IMR-90 (cell line): ENCODE measurements around the gene BZW2. TPM values are rescaled to one million over a fixed set of nuclear protein-coding genes. Genes with fewer than 3 reads are reported as not detected.

Experiments
- ATAC-seq: fragments of 200-7000 bp; cut with Tn5 transposase; 2 replicates; pipeline ENCODE4 v1.9.1; 2020; ENCODE audit warnings: low read depth, mild to moderate bottlenecking, moderate library complexity
- BruUV-seq: library from RNA; stranded (reverse); fragments of 400-500 nt; replicated peaks from 2 replicates; lab custom pipeline; 2021; lab: Mats Ljungman, UMichigan
- CTCF ChIA-PET: fragments of 300-600 bp; formaldehyde crosslinking; extraction: SDS; loops from one replicate; lab custom pipeline; 2021; ENCODE audit warnings: antibody characterized with exemption; lab: Yijun Ruan, JAX
- POLR2A ChIA-PET: fragments of 300-600 bp; sonication (Branson Sonifier 250); formaldehyde crosslinking; loops from one replicate; lab custom pipeline; 2022; ENCODE audit warnings: antibody characterized with exemption; ENCODE audit not compliant: unreplicated experiment; lab: Charles Lee
- DNase-seq: peaks from one replicate; pipeline ENCODE4 v3.0.0; 2013
- H2AFZ ChIP-seq: replicated peaks from 2 replicates; pipeline ENCODE3; 2013; ENCODE audit warnings: low read length, mild to moderate bottlenecking; ENCODE audit not compliant: poor library complexity
- H2AK5ac ChIP-seq: 2 replicates; pipeline ENCODE4 v1.6.1; 2013; ENCODE audit warnings: low read depth, low read length, inconsistent platforms
- H2AK9ac ChIP-seq: replicated peaks from 2 replicates; pipeline ENCODE3; 2013; ENCODE audit warnings: mild to moderate bottlenecking, low read depth, low read length, moderate library complexity; ENCODE audit not compliant: poor library complexity
- H2BK120ac ChIP-seq: 2 replicates; pipeline ENCODE4 v1.6.1; 2013; ENCODE audit warnings: low read depth, low read length, inconsistent platforms
- H2BK15ac ChIP-seq: 3 replicates; pipeline ENCODE4 v1.6.1; 2013; ENCODE audit warnings: low read depth, low read length, inconsistent platforms
- H2BK20ac ChIP-seq: 2 replicates; pipeline ENCODE4 v1.6.1; 2013; ENCODE audit warnings: low read depth, mild to moderate bottlenecking, inconsistent platforms, low read length, moderate library complexity
- H2BK5ac ChIP-seq: 2 replicates; pipeline ENCODE4 v1.6.1; 2013; ENCODE audit warnings: mild to moderate bottlenecking, low read depth, low read length, inconsistent platforms; ENCODE audit not compliant: poor library complexity, severe bottlenecking
- H3K14ac ChIP-seq: replicated peaks from 2 replicates; pipeline ENCODE4 v1.6.1; 2013; ENCODE audit warnings: low read depth, low read length, inconsistent platforms
- H3K18ac ChIP-seq: 2 replicates; pipeline ENCODE4 v1.6.1; 2013; ENCODE audit warnings: low read depth, low read length, control low read depth
- H3K23ac ChIP-seq: 2 replicates; pipeline ENCODE4 v1.6.1; 2013; ENCODE audit warnings: low read depth, low read length, inconsistent platforms
- H3K27ac ChIP-seq: 2 replicates; pipeline ENCODE4 v1.5.1; 2013; ENCODE audit warnings: mild to moderate bottlenecking, control low read depth, low read length; ENCODE audit not compliant: insufficient read depth
- H3K27me3 ChIP-seq: 2 replicates; pipeline ENCODE4 v1.6.1; 2013; ENCODE audit warnings: low read length; ENCODE audit not compliant: control insufficient read depth, insufficient read depth
- H3K36me3 ChIP-seq: 2 replicates; pipeline ENCODE4 v1.6.1; 2013; ENCODE audit warnings: low read length, mixed read lengths; ENCODE audit not compliant: control insufficient read depth, insufficient read depth
- H3K4ac ChIP-seq: 2 replicates; pipeline ENCODE4 v1.6.1; 2013; ENCODE audit warnings: low read depth, low read length, inconsistent platforms
- H3K4me1 ChIP-seq: 2 replicates; pipeline ENCODE4 v1.6.1; 2013; ENCODE audit warnings: low read length, mixed read lengths; ENCODE audit not compliant: control insufficient read depth, insufficient read depth
- H3K4me2 ChIP-seq: 2 replicates; pipeline ENCODE4 v1.6.1; 2013; ENCODE audit warnings: low read depth, mild to moderate bottlenecking, control low read depth, low read length, moderate library complexity
- H3K4me3 ChIP-seq: 2 replicates; pipeline ENCODE4 v1.5.1; 2013; ENCODE audit warnings: low read depth, mild to moderate bottlenecking, control low read depth, low read length, moderate library complexity; ENCODE audit not compliant: insufficient read depth
- H3K56ac ChIP-seq: 2 replicates; pipeline ENCODE4 v1.6.1; 2013; ENCODE audit warnings: low read length, inconsistent platforms; ENCODE audit not compliant: insufficient read depth; ENCODE audit errors: extremely low read depth
- H3K79me1 ChIP-seq, 2 experiments: 2 replicates each; pipeline ENCODE4 v1.6.1; 2013; ENCODE audit warnings: low read length in 2 of 2, inconsistent platforms in 1 of 2, low read depth in 1 of 2
- H3K9ac ChIP-seq: 2 replicates; pipeline ENCODE4 v1.6.1; 2013; ENCODE audit warnings: low read depth, low read length, control low read depth
- H3K9me1 ChIP-seq: 2 replicates; pipeline ENCODE4 v1.6.1; 2013; ENCODE audit warnings: low read length, inconsistent platforms; ENCODE audit not compliant: insufficient read depth
- H3K9me3 ChIP-seq: 2 replicates; pipeline ENCODE4 v1.6.1; 2013; ENCODE audit warnings: low read length; ENCODE audit not compliant: control insufficient read depth, insufficient read depth
- H4K20me1 ChIP-seq: 2 replicates; pipeline ENCODE4 v1.6.1; 2013; ENCODE audit warnings: low read length, inconsistent platforms; ENCODE audit not compliant: insufficient read depth
- H4K5ac ChIP-seq: 2 replicates; pipeline ENCODE4 v1.6.1; 2013; ENCODE audit warnings: mild to moderate bottlenecking, low read depth, low read length, control low read depth
- H4K8ac ChIP-seq, 2 experiments: 2 replicates each; pipeline ENCODE4 v1.6.1; 2013; ENCODE audit warnings: low read depth in 2 of 2, low read length in 2 of 2, control low read depth in 1 of 2, inconsistent platforms in 1 of 2
- H4K91ac ChIP-seq: 2 replicates; pipeline ENCODE4 v1.6.1; 2013; ENCODE audit warnings: low read depth, low read length, inconsistent platforms; ENCODE audit not compliant: insufficient read depth
- MAFK ChIP-seq: IDR thresholded peaks from 2 replicates; pipeline ENCODE4 v1.6.1; 2012; ENCODE audit warnings: low read depth, low read length, improper control_type of control experiment
- MAZ ChIP-seq: IDR thresholded peaks from 2 replicates; pipeline ENCODE4 v1.6.1; 2012; ENCODE audit warnings: low read depth, mild to moderate bottlenecking, low read length, improper control_type of control experiment, moderate library complexity, borderline replicate concordance
- WGBS, 2 experiments: methylation state at CpG; one replicate each; pipeline versions ENCODE4 v1.1.5 to v1.1.7; 2013; ENCODE audit warnings: missing lambda C conversion rate in 2 of 2; ENCODE audit not compliant: insufficient read length in 1 of 2; ENCODE audit errors: extremely low coverage in 2 of 2; 5-methylcytosine and 5-hydroxymethylcytosine counted together
- dilution Hi-C: fragments of 300-500 bp; cut with HindIII; formaldehyde crosslinking; loops from one replicate; pipeline ENCODE4 v1.14.3; 2018; ENCODE audit warnings: low sequenced_read_pairs; ENCODE audit not compliant: unreplicated experiment
- in situ Hi-C: fragments of 300-500 bp; cut with MboI; formaldehyde crosslinking; loops from 3 replicates; pipeline ENCODE4 v1.14.3; 2019; ENCODE audit warnings: low sequenced_read_pairs, inconsistent platforms, mixed read lengths
- intact Hi-C: fragments of 100-400 bp; cut with micrococcal nuclease; formaldehyde crosslinking; loops from 2 replicates; pipeline ENCODE4 v1.10.0; 2022
- polyA plus RNA-seq, 3 experiments: library from polyadenylated mRNA; depleted of rRNA; stranded (reverse); fragments of >200 nt; gene quantifications; 2 replicates each; pipeline ENCODE4 v1.2.3, GENCODE V29; 2012; ENCODE audit warnings: low replicate concordance in 1 of 3
- total RNA-seq: library from RNA; depleted of rRNA; stranded (reverse); fragments of >200 nt; gene quantifications from 2 replicates; pipeline ENCODE4 v1.2.3, GENCODE V29; 2012

The BZW2 gene
- total and polyA plus RNA-seq, 2 of the 4 experiments (the other 2 are of a cell fraction), result 58.1 to 92.9 TPM

- Histone ChIP-seq H3K79me1 (peaks cover 11 to 44% of the 10 kb centered on the region in 2 experiments; a peak in 3 of 4 replicates), H3K4me3 (no peak overlapping the region), H2BK15ac (peak overlapping the region; percentile 27; the same call in 1 of the 3 replicates), H4K91ac (no peak overlapping the region), H3K23ac (no peak overlapping the region), H3K9me1 (peaks cover 5% of the 10 kb centered on the region), H2BK5ac (peak overlapping the region; percentile 93), H3K4me2 (no peak overlapping the region), H2AFZ (no peak overlapping the region), H3K14ac (peak overlapping the region; percentile 49; the same call in 1 of the 2 replicates), H3K4me1 (peaks cover 11% of the 10 kb centered on the region), H4K5ac (peak overlapping the region; percentile 72; the same call in 1 of the 2 replicates), H3K56ac (no peak overlapping the region), H4K8ac (peak overlapping the region in 1 of 2 experiments; percentile 14; a peak in 1 of 4 replicates), H3K9ac (no peak overlapping the region), H2AK5ac (no peak overlapping the region), H3K4ac (peak overlapping the region; percentile 50; the same call in 1 of the 2 replicates), H3K18ac (peak overlapping the region; percentile 97; the same call in 1 of the 2 replicates), H2BK20ac (peak overlapping the region; percentile 59; the same call in 1 of the 2 replicates), H3K36me3 (peaks cover 5% of the 10 kb centered on the region), H2AK9ac (no peak overlapping the region), H2BK120ac (peak overlapping the region; percentile 37; the same call in 1 of the 2 replicates), H4K20me1 (no peaks in the 10 kb centered on the region), H3K27me3 (no peaks in the 10 kb centered on the region), H3K27ac (peak overlapping the region; percentile 69; the same call in 1 of the 2 replicates), H3K9me3 (no peaks in the 10 kb centered on the region)
- POLR2A ChIA-PET, result no interaction called here
- no TSS peak for BruUV-seq
- TF ChIP-seq MAZ, result no peak
- TF ChIP-seq MAFK, result peak; percentile 68
- no peak for DNase-seq
- WGBS, 2 experiments, result no CpG with 5 or more reads among the region's 4 CpGs
- CTCF ChIA-PET, result no interaction called here
- no peak for ATAC-seq
- in situ Hi-C loops (no loop called here), dilution Hi-C loops (no loop called here), intact Hi-C loops (no loop called here)
These were observed 24.9 kb downstream of the BZW2 start for GRCh38 chr7:16670731-16671344.
